ENCODE data around the gene ARSI. TPM values are rescaled to one million over a fixed set of nuclear protein-coding genes. Genes with fewer than 3 reads are reported as not detected.

Gene ARSI
- total and polyA plus RNA-seq, 2 of the 4 experiments (the other 2 are of a cell fraction) = 14.8 to 15.2 TPM

DNA sequence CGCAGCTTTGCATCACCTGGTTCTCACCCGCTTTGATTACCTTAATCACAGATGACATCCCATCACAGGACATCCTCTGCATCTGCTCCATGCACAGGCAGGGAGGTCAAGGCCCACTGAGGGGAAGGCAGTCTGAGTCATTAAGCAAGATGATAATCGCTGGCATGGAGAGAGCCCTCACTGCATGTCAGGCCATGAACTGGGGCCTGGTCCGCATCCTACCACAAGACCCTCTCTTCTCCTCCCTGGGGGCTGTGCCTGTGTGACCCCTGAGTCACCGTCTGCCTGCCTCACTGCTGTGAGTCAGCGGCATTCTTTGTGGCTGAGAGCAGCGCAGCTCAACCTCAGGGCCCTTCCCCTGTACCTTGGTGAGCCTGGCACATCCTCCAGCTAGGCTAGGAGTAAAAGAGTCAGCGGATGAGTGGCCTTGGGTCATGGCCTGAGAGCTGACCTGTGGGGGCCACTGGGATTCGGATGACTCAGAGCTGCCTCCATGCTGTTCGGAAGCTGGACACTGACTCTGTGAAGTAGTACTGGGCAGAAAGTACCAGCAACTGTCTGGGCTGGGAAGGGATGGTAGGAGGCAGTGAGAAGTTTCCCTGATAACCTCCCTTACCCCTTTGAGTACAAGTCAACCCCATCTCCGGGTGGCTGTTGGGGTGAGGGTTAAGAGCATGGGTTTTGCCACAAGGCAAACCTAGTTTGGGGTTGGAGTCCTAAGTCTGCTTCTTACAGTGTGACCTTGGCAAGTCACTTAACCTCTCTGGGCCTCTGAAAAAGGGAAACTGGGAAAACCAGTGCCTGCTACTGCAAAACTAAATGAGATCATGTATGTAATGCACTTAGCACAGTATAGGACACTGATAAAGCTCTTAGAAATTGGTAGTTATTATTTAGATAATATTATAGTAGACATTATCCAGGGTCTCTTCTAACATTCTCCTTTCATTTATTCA is 14.6 kb upstream of the ARSI start (continued):
- TF ChIP-seq, protein P1, sequence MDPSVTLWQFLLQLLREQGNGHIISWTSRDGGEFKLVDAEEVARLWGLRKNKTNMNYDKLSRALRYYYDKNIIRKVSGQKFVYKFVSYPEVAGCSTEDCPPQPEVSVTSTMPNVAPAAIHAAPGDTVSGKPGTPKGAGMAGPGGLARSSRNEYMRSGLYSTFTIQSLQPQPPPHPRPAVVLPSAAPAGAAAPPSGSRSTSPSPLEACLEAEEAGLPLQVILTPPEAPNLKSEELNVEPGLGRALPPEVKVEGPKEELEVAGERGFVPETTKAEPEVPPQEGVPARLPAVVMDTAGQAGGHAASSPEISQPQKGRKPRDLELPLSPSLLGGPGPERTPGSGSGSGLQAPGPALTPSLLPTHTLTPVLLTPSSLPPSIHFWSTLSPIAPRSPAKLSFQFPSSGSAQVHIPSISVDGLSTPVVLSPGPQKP (IDR thresholded peaks at IDR 0.05; ENCODE audit: borderline replicate concordance, low read depth, low read length) = no peak

DNA sequence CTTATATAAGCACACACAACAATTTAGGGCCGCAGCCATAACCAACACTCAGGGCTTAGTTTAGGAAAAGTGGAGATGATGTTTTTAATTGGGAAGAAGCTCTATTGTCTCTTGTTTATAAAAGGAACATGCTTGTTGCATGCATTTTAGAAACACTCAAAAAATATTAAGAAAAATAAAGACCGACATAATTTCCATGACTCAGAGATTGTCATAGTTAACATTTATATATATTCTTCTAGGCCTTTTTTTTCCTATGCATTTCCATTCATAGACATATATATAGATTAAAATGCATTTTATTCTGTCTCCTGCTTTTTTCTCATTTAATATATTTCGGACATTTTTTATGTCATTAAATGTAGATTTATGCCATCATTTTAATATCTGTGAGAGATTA is 13.6 kb upstream of the ARSI start:
- Histone ChIP-seq H3K36me3 (ENCODE audit: control insufficient read depth, insufficient read depth, low read length) (no peaks in the 10 kb centered on the region), H2BK5ac (ENCODE audit: low read depth, low read length, poor library complexity, severe bottlenecking) (peak overlapping the region; percentile 15), H2AFZ (replicated peaks; ENCODE audit: low read length, poor library complexity) (no peak overlapping the region), H3K9me3 (ENCODE audit: control insufficient read depth, insufficient read depth, low read length) (no peaks in the 10 kb centered on the region), H3K4me2 (ENCODE audit: low read depth, low read length) (no peak overlapping the region), H2BK120ac (ENCODE audit: low read depth, low read length) (peak overlapping the region; percentile 87; the same call in 1 of the 2 replicates), H3K14ac (replicated peaks; ENCODE audit: low read depth, low read length) (no peak overlapping the region), H2BK15ac (ENCODE audit: low read depth, low read length) (no peak overlapping the region), H4K20me1 (ENCODE audit: insufficient read depth, low read length) (peaks cover 5% of the 10 kb centered on the region; the same call in 1 of the 2 replicates), H4K91ac (ENCODE audit: insufficient read depth, low read depth, low read length) (no peak overlapping the region), H3K27me3 (ENCODE audit: control insufficient read depth, insufficient read depth, low read length) (no peaks in the 10 kb centered on the region), H3K18ac (ENCODE audit: low read depth, low read length) (no peak overlapping the region), H3K23ac (ENCODE audit: low read depth, low read length) (no peak overlapping the region), H2AK9ac (replicated peaks; ENCODE audit: low read depth, low read length, poor library complexity) (no peak overlapping the region), H3K4me3 (ENCODE audit: insufficient read depth, low read depth, low read length) (no peak overlapping the region), H3K79me1 (ENCODE audit: low read depth in 1 of 2, low read length in 2 of 2) (peaks cover 0 to 8% of the 10 kb centered on the region in 2 experiments; a peak in 2 of 4 replicates), H4K8ac (ENCODE audit: low read depth in 2 of 2, low read length in 2 of 2) (no peak overlapping the region; a peak in 1 of 4 replicates), H3K9ac (ENCODE audit: low read depth, low read length) (no peak overlapping the region), H2BK20ac (ENCODE audit: low read depth, low read length) (peak overlapping the region; percentile 88), H4K5ac (ENCODE audit: low read depth, low read length) (no peak overlapping the region), H3K27ac (ENCODE audit: insufficient read depth, low read length) (no peak overlapping the region; the same call in 1 of the 2 replicates), H3K4ac (ENCODE audit: low read depth, low read length) (peak overlapping the region; percentile 45; the same call in 1 of the 2 replicates), H3K4me1 (ENCODE audit: control insufficient read depth, insufficient read depth, low read length) (peaks cover 35% of the 10 kb centered on the region), H3K9me1 (ENCODE audit: insufficient read depth, low read length) (peaks cover 37% of the 10 kb centered on the region), H2AK5ac (ENCODE audit: low read depth, low read length) (0 out of 2 replicates have a peak overlapping the region, but pooled peaks have one; percentile 36), H3K56ac (ENCODE audit: extremely low read depth, insufficient read depth, low read length) (no peak overlapping the region)
- dilution Hi-C loops (cut with HindIII; ENCODE audit: low sequenced_read_pairs, unreplicated experiment) (no loop called here), intact Hi-C loops (cut with micrococcal nuclease) (no loop called here), in situ Hi-C loops (cut with MboI; ENCODE audit: low sequenced_read_pairs) (no loop called here)
- no CpG with 5 or more reads among the region's 3 CpGs for WGBS, 2 experiments (ENCODE audit: extremely low coverage in 2 of 2, insufficient read length in 1 of 2)
- ChIA-PET POLR2A (ENCODE audit: unreplicated experiment) (no interaction called here), CTCF (interaction anchor here (1.5 kb wide), 1 partner anchor 10 kb away, joined by 3 read pairs; no protein-coding TSS in a partner anchor)
- no TSS peak for BruUV-seq (replicated peaks)
- TF ChIP-seq RFX5 (IDR thresholded peaks at IDR 0.05; ENCODE audit: low read depth, low read length) (no peak), MAFK (IDR thresholded peaks at IDR 0.05; ENCODE audit: low read depth, low read length) (no peak), MXI1 (IDR thresholded peaks at IDR 0.05; ENCODE audit: borderline replicate concordance, low read depth, low read length) (no peak), POLR2A (IDR thresholded peaks at IDR 0.05; ENCODE audit: low read depth, low read length) (no peak), BHLHE40 (IDR thresholded peaks at IDR 0.05; ENCODE audit: low read depth, low read length) (no peak), MAZ (IDR thresholded peaks at IDR 0.05; ENCODE audit: borderline replicate concordance, low read depth, low read length) (no peak), CEBPB (IDR thresholded peaks at IDR 0.05; ENCODE audit: low read depth, low read length) (no peak), RAD21 (IDR thresholded peaks at IDR 0.05; ENCODE audit: low read length) (no peak), FOS (IDR thresholded peaks at IDR 0.05; ENCODE audit: low read depth, low read length) (no peak), NFE2L2 (IDR thresholded peaks at IDR 0.05; ENCODE audit: low read depth, low read length) (no peak)
- TF ChIP-seq, protein P2, sequence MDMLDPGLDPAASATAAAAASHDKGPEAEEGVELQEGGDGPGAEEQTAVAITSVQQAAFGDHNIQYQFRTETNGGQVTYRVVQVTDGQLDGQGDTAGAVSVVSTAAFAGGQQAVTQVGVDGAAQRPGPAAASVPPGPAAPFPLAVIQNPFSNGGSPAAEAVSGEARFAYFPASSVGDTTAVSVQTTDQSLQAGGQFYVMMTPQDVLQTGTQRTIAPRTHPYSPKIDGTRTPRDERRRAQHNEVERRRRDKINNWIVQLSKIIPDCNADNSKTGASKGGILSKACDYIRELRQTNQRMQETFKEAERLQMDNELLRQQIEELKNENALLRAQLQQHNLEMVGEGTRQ (IDR thresholded peaks at IDR 0.05; ENCODE audit: low read depth, low read length) = no peak
- ATAC-seq (ENCODE audit: low read depth) (no peak), DNase-seq (no peak)
